ENCODE measurements around the gene CDCA4.

The CDCA4 gene

GRCh38 chr14:105049753-105050550 is 29.1 kb upstream of the CDCA4 start:
- no peak for TF ChIP-seq CTCF (IDR thresholded peaks at IDR 0.05; ENCODE audit: low read depth, low read length)
- no peak for TF ChIP-seq POLR2A (IDR thresholded peaks at IDR 0.05; ENCODE audit: extremely low read depth, insufficient read length)
- TF ChIP-seq MYC (IDR thresholded peaks at IDR 0.05; ENCODE audit: low read depth, low read length): no peak
- TF ChIP-seq, protein P1, sequence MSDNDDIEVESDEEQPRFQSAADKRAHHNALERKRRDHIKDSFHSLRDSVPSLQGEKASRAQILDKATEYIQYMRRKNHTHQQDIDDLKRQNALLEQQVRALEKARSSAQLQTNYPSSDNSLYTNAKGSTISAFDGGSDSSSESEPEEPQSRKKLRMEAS (IDR thresholded peaks at IDR 0.05; ENCODE audit: low read depth, low read length): no peak
- no peak for DNase-seq (ENCODE audit: low read depth)
- no peak overlapping the region for H3K4me3 ChIP-seq (ENCODE audit: low read depth, low read length)

- no peak for DNase-seq (ENCODE audit: low read depth)
- TF ChIP-seq, protein P1 (IDR thresholded peaks at IDR 0.05; ENCODE audit: low read depth, low read length): no peak
- TF ChIP-seq CTCF (IDR thresholded peaks at IDR 0.05; ENCODE audit: low read depth, low read length): no peak
- H3K4me3 ChIP-seq (ENCODE audit: low read depth, low read length): no peak overlapping the region
Observed at GRCh38 chr14:105047283-105048016, 26.6 kb upstream of the CDCA4 start.

DNA sequence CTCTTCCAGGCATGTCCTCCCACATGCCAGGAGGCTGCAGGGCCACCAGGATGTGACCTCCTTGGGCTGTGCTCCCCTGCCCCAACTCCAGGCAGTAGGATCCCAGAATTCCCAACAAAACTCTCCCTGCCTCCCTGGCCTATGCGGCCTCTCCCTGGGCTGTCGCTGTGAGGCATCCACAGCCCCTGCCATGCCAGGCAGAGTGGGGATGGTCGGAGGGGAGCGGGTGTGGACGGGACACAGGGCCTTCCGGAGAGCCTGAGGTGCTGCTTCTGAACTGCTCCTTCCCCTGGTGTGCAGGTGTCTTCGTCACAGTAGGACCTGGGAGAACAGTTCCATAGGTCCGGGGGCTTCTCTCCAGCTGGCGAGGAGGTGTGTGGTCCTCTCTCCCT is 26.0 kb upstream of the CDCA4 start:
- TF ChIP-seq MYC (IDR thresholded peaks at IDR 0.05; ENCODE audit: low read depth, low read length) (no peak), POLR2A (IDR thresholded peaks at IDR 0.05; ENCODE audit: extremely low read depth, insufficient read length) (no peak), CTCF (IDR thresholded peaks at IDR 0.05; ENCODE audit: low read depth, low read length) (no peak)
- TF ChIP-seq, protein P1 (IDR thresholded peaks at IDR 0.05; ENCODE audit: low read depth, low read length): no peak
- no peak for DNase-seq (ENCODE audit: low read depth)
- H3K4me3 ChIP-seq (ENCODE audit: low read depth, low read length): no peak overlapping the region

GRCh38 chr14:105045710-105046326 is 24.9 kb upstream of the CDCA4 start:
- no peak overlapping the region for H3K4me3 ChIP-seq (ENCODE audit: low read depth, low read length)
- peak; percentile 91 for DNase-seq (ENCODE audit: low read depth)
- no peak for TF ChIP-seq POLR2A (IDR thresholded peaks at IDR 0.05; ENCODE audit: extremely low read depth, insufficient read length)
- TF ChIP-seq, protein P1 (IDR thresholded peaks at IDR 0.05; ENCODE audit: low read depth, low read length): no peak
- TF ChIP-seq CTCF (IDR thresholded peaks at IDR 0.05; ENCODE audit: low read depth, low read length): peak; percentile 95
- TF ChIP-seq MYC (IDR thresholded peaks at IDR 0.05; ENCODE audit: low read depth, low read length): peak; percentile 70

- no peak overlapping the region for H3K4me3 ChIP-seq (ENCODE audit: low read depth, low read length)
- TF ChIP-seq, protein P1 (IDR thresholded peaks at IDR 0.05; ENCODE audit: low read depth, low read length): no peak
- TF ChIP-seq POLR2A (IDR thresholded peaks at IDR 0.05; ENCODE audit: extremely low read depth, insufficient read length) (no peak), MYC (IDR thresholded peaks at IDR 0.05; ENCODE audit: low read depth, low read length) (no peak), CTCF (IDR thresholded peaks at IDR 0.05; ENCODE audit: low read depth, low read length) (no peak)
- peak; percentile 45 for DNase-seq (ENCODE audit: low read depth)
Observed at GRCh38 chr14:105043641-105044040, 22.8 kb upstream of the CDCA4 start.

Data from NB4 (cell line).